AG04450 (cell line): ENCODE measurements around the gene BRD3OS. TPM values are rescaled to one million over a fixed set of nuclear protein-coding genes. Genes with fewer than 3 reads are reported as not detected.

Experiments
- CTCF ChIA-PET: fragments of 300-600, 350-600 bp; formaldehyde crosslinking; extraction: SDS; loops from one replicate; lab custom pipeline; 2022; ENCODE audit warnings: antibody characterized with exemption, inconsistent platforms; lab: Charles Lee
- POLR2A ChIA-PET: fragments of 350-600 bp; formaldehyde crosslinking; extraction: SDS; loops from one replicate; lab custom pipeline; 2021; ENCODE audit warnings: antibody characterized with exemption, inconsistent platforms; lab: Yijun Ruan, JAX
- DNase-seq: peaks from one replicate; pipeline ENCODE4 v3.0.0-alpha.2; 2011; ENCODE audit warnings: low read depth, low spot score
- H3K27ac ChIP-seq: one replicate; pipeline ENCODE4 v1.5.1; 2012; ENCODE audit warnings: low read depth, low read length, control low read depth
- H3K27me3 ChIP-seq: one replicate; pipeline ENCODE4 v1.6.0; 2012; ENCODE audit warnings: low read length; ENCODE audit not compliant: control insufficient read depth, insufficient read depth
- H3K4me3 ChIP-seq: 2 replicates; pipeline ENCODE4 v1.5.1; 2011; ENCODE audit warnings: mild to moderate bottlenecking, low read depth, low read length, control low read depth
- H3K9me3 ChIP-seq: 2 replicates; pipeline ENCODE4 v1.5.1; 2012; ENCODE audit warnings: low read length; ENCODE audit not compliant: control insufficient read depth, insufficient read depth
- CTCF ChIP-seq: IDR thresholded peaks from 2 replicates; pipeline ENCODE4 v1.5.1; 2011; ENCODE audit warnings: low read depth, low read length, control low read depth, inconsistent platforms
- polyA plus RNA-seq: library from polyadenylated mRNA; depleted of rRNA; stranded (reverse); fragments of >200 nt; gene quantifications from 2 replicates; pipeline ENCODE4 v1.2.3, GENCODE V29; 2011

The BRD3OS gene
- polyA plus RNA-seq, 1 experiment = 20.2 TPM

DNA sequence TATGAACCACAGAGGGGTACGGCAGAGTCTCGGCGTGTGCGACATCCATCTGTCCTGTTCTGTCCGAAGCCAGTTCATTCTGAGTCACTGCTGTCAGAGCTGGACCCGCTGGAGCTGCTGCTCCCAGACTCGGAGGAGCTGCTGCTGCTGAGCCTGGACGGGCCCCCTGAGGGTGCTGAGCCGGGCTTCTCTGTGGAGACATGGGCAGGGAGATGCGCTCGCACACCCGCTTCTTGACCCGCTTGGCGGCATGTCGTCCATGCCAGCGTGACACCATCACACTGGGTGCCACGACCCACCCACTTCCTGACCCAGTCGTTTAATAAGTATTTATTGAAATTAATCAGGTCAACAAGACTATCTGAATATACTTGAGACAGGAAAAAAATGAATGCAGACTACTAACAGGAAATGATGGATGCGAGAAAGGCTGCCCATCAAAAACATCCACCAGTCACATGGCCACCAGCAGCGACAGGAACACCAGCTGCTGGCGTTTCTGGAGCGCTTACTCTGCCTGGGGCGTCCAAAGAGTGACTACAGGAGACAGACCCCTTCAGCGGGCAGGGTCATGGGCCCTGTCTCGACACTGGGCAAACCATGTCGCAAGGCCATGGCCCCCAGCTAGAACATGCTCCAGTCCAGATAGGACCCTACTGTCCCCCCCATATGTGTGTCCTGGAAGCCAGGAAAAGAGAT is 8.4 kb downstream of the BRD3OS start:
- H3K27ac ChIP-seq = no peak overlapping the region
- DNase-seq = no peak
- CTCF ChIA-PET = no interaction called here
- no peak overlapping the region for H3K4me3 ChIP-seq
- POLR2A ChIA-PET = no interaction called here
- no peaks in the 10 kb centered on the region for H3K27me3 ChIP-seq
- TF ChIP-seq CTCF = no peak
- H3K9me3 ChIP-seq = peaks cover 2% of the 10 kb centered on the region; the same call in 1 of the 2 replicates

DNA sequence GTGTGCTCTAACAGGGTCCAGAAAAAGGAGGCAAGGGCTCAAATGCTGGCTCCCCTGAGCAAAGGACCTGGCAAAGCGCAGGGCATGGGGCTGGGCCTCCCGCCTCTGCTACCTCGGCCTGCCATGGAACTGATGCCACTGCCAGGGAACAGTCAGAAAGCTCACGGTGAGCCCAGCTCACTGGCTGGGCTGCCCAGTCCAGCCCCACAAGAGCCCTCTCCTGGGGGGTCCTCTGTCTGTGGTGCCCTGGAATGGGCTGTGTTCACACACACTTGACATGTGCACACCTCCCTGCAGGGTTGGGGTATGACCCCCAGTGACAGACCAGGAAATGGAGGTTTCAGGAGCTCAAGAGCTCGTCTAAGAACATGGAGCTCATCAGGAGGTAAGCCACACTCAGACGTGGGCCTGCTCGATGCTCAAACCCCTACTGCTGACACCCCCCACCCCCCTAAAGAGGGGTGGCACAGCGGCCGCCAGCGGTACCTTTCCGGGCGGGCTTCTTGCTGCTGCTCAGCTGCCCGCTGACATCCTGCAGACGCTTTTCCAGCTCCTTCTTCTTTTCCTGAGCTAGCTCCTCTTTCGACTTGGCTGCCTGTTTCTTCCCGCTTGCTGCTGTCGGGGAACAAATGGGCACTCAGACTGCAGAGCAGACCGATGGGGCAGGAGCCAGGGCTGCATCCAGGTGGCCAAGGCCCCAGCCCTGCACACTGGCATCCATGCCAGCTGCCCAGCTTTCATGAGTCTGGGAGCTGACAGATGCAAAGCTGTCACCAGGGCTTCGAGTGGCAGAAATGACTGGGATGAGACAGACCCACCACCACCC is 9.1 kb downstream of the BRD3OS start:
- no peak for DNase-seq
- ChIA-PET CTCF (no interaction called here), POLR2A (no interaction called here)
- H3K4me3 ChIP-seq = no peak overlapping the region
- H3K27me3 ChIP-seq = no peaks in the 10 kb centered on the region
- peaks cover 2% of the 10 kb centered on the region; the same call in 1 of the 2 replicates for H3K9me3 ChIP-seq
- no peak overlapping the region for H3K27ac ChIP-seq
- no peak for TF ChIP-seq CTCF

DNA sequence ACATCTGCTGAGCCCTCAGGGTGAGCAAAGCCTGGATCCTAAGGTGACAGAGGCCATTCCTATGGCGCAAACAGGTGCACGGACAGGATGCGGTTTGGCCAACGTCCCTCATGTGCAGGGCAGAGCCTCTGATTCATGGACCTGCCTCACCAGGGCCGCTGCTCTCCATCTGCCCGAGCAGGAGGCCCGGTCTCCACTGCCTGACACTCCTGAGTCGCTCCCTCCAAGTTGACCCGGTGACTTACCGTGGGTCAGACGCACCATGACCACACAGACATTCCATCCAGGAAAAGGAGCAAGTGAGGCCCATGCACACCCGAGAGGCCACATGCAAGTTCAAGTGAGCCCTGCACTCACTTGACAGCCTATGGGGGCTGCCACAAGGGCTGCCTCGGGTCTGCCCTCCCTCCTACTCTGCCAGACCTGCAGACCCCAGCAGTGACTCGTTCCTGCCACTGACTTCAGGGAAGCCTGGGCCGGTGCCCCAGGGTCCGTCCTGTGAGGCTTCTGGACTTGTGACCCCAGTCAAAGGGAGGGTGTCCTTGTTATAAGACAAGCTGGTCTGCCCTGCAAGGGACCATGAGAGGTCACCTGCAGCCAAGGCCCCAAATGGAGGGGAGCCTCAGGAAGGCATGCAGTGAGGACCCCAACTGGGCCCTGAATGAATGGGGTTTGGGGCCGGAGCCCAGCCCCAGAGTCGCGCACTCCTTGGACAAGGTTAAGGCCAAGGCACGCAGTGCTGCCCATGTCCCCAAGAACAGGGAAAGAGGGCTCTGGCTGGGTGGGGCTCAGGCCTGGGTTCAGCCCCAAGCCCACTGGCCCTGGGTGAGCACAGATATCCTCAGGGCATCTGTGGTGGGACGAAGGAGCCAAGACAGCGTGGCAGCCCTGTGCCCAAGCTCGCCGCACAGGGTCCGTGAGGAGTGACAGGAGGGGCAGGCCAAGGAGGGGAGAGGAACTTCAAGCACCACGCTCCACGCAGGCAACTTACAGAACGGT is 10.1 kb downstream of the BRD3OS start:
- no peak for TF ChIP-seq CTCF
- DNase-seq = no peak
- Histone ChIP-seq H3K27ac (no peak overlapping the region), H3K27me3 (no peaks in the 10 kb centered on the region), H3K9me3 (peaks cover 2% of the 10 kb centered on the region; the same call in 1 of the 2 replicates), H3K4me3 (no peak overlapping the region)
- ChIA-PET POLR2A (no interaction called here), CTCF (no interaction called here)

- Histone ChIP-seq H3K9me3 (peaks cover 2% of the 10 kb centered on the region; the same call in 1 of the 2 replicates), H3K27me3 (no peaks in the 10 kb centered on the region), H3K4me3 (no peak overlapping the region), H3K27ac (no peak overlapping the region)
- CTCF ChIA-PET = no interaction called here
- POLR2A ChIA-PET = no interaction called here
- no peak for DNase-seq
- no peak for TF ChIP-seq CTCF
Observed at GRCh38 chr9:134036130-134036529, 10.8 kb downstream of the BRD3OS start.
